Measurements from ENCODE around the gene F11. TPM values are rescaled to one million over a fixed set of nuclear protein-coding genes. Genes with fewer than 3 reads are reported as not detected.

Gene F11
- total RNA-seq (2014; rRNA removed; shearing (Covaris generic)) = not detected in 2 replicates
- not detected in 2 replicates for polyA plus RNA-seq (2016; fragmentation: Nextera tagmentation; extraction: Ambion mirVana)

DNA sequence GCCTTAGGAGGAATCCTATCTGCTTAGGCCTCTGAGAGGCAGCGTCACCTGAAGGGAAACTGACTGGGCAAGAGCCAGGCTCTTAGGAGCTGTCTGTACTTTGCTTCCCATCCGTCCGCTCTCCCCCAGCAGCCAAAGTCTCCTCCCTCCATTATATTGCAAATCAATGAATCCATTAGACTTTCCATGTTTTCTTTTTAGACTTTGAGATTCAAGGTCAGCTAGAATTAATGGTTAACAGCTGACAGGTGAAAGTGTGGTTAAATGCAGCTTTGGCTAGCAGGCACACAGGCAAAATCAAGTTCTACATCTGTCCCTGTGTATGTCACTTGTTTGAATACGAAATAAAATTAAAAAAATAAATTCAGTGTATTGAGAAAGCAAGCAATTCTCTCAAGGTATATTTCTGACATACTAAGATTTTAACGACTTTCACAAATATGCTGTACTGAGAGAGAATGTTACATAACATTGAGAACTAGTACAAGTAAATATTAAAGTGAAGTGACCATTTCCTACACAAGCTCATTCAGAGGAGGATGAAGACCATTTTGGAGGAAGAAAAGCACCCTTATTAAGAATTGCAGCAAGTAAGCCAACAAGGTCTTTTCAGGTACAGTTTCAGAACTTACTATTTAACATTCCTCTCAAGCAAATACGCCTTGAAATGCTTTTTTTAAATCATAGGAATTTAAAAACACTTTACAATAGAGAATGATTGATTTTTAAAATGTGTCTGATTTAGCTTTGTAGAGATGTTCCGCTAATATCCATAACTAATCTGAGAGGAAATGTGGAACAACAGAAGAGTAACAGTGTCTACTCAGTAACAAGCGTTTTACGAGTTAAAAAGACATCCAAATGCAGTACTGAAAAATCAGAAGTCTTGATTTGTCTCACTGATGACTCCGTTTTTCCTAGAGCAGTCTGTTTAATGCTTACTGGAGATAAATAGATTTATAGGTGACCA lies at the start of gene F11:
F11 (plus strand) TSS at position 507 of the 970 bp plus-strand sequence. CDS start 948 bp downstream, outside the sequence.
- no peak for DNase-seq
- H3K4me1 ChIP-seq (ENCODE audit: insufficient read depth) = no peaks in the 10 kb centered on the region
- no peak within 1 kb of the TSS for H3K4me2 ChIP-seq (ENCODE audit: unreplicated experiment)
- H2AFZ ChIP-seq = 0 out of 2 replicates have a peak within 1 kb of the TSS, but pooled peaks have one; percentile 14
- H3K9me2 ChIP-seq (ENCODE audit: insufficient read depth) = no peaks in the 10 kb centered on the region
- H3K79me2 ChIP-seq (ENCODE audit: insufficient read depth) = no peaks in the 10 kb centered on the region
- TF ChIP-seq EZH2 (IDR thresholded peaks at IDR 0.05; ENCODE audit: insufficient read depth, poor library complexity, severe bottlenecking) (no peak), EZH2phosphoT487 (IDR thresholded peaks at IDR 0.05; ENCODE audit: insufficient read depth, low read depth) (no peak)
- H4K20me1 ChIP-seq (ENCODE audit: insufficient read depth) = no peaks in the 10 kb centered on the region
- H3K27ac ChIP-seq = no peak within 1 kb of the TSS
- H3K9me3 ChIP-seq (ENCODE audit: low read depth) = no peaks in the 10 kb centered on the region
- in situ Hi-C loops (cut with MboI) = no loop called here
- no peaks in the 10 kb centered on the region for H3K36me3 ChIP-seq (ENCODE audit: low read depth)
- H3K4me3 ChIP-seq = no peak within 1 kb of the TSS
- WGBS, 2 experiments (ENCODE audit: low coverage in 1 of 2, low lambda C conversion rate in 2 of 2, missing lambda C conversion rate in 2 of 2) = 39 to 44% methylated on average over 10 of the region's 10 CpGs
- no peaks in the 10 kb centered on the region for H3K27me3 ChIP-seq (replicated peaks; ENCODE audit: insufficient read depth)
- no peaks in the 10 kb centered on the region for H3F3A ChIP-seq (ENCODE audit: insufficient read depth)
- no peak within 1 kb of the TSS for H3K9ac ChIP-seq

- in situ Hi-C loops (cut with MboI) = no loop called here
- Histone ChIP-seq H3K4me3 (no peak overlapping the region), H2AFZ (no peak overlapping the region), H3K27ac (no peak overlapping the region), H3K4me2 (ENCODE audit: unreplicated experiment) (no peak overlapping the region), H3F3A (ENCODE audit: insufficient read depth) (no peaks in the 10 kb centered on the region), H4K20me1 (ENCODE audit: insufficient read depth) (no peaks in the 10 kb centered on the region), H3K9me3 (ENCODE audit: low read depth) (no peaks in the 10 kb centered on the region), H3K36me3 (ENCODE audit: low read depth) (no peaks in the 10 kb centered on the region), H3K9me2 (ENCODE audit: insufficient read depth) (no peaks in the 10 kb centered on the region), H3K4me1 (ENCODE audit: insufficient read depth) (no peaks in the 10 kb centered on the region), H3K27me3 (replicated peaks; ENCODE audit: insufficient read depth) (no peaks in the 10 kb centered on the region), H3K9ac (no peak overlapping the region), H3K79me2 (ENCODE audit: insufficient read depth) (no peaks in the 10 kb centered on the region)
- 8 to 9% methylated on average over 8 of the region's 8 CpGs for WGBS, 2 experiments (ENCODE audit: low coverage in 1 of 2, low lambda C conversion rate in 2 of 2, missing lambda C conversion rate in 2 of 2)
- DNase-seq = peak; percentile 27
- TF ChIP-seq EZH2 (IDR thresholded peaks at IDR 0.05; ENCODE audit: insufficient read depth, poor library complexity, severe bottlenecking) = no peak
- TF ChIP-seq EZH2phosphoT487 (IDR thresholded peaks at IDR 0.05; ENCODE audit: insufficient read depth, low read depth) = no peak
Measured at GRCh38 chr4:186216465-186217024, 49.4 kb upstream of the F11 start.

DNA sequence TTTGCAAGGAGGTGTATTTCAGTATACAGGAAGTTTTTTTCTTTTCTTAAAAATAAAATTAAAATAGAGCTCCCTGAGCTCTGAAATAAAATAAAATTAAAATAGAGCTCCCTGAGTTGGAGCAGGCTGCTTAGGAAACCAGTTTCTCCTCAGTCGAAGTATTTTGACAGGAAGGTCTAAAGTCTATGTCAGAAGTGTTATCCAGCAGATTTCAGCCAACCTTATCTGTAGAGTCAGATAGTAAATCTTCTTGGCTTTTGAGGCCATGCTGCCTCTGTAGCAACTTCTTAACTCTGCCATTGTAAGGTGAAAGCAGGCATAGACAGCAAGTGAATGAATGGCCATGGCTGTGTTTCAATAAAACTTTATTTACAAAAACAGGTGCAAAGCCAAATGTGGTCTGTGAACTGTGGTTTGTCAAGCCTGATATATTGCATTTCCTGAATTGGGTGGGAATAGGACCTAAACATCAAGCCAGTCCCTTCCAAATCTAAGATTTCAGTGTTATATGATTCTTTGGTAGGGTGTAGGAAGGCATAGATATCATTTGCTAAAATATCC lies 48.2 kb upstream of the F11 start:
- Histone ChIP-seq H3K36me3 (ENCODE audit: low read depth) (no peaks in the 10 kb centered on the region), H3K4me2 (ENCODE audit: unreplicated experiment) (no peak overlapping the region), H3K27me3 (replicated peaks; ENCODE audit: insufficient read depth) (no peaks in the 10 kb centered on the region), H3F3A (ENCODE audit: insufficient read depth) (no peaks in the 10 kb centered on the region), H3K9ac (no peak overlapping the region), H3K79me2 (ENCODE audit: insufficient read depth) (no peaks in the 10 kb centered on the region), H3K4me1 (ENCODE audit: insufficient read depth) (no peaks in the 10 kb centered on the region), H3K4me3 (no peak overlapping the region), H4K20me1 (ENCODE audit: insufficient read depth) (no peaks in the 10 kb centered on the region), H3K9me3 (ENCODE audit: low read depth) (no peaks in the 10 kb centered on the region), H3K27ac (no peak overlapping the region), H3K9me2 (ENCODE audit: insufficient read depth) (no peaks in the 10 kb centered on the region), H2AFZ (no peak overlapping the region)
- TF ChIP-seq EZH2phosphoT487 (IDR thresholded peaks at IDR 0.05; ENCODE audit: insufficient read depth, low read depth) = no peak
- no peak for TF ChIP-seq EZH2 (IDR thresholded peaks at IDR 0.05; ENCODE audit: insufficient read depth, poor library complexity, severe bottlenecking)
- in situ Hi-C loops (cut with MboI) = no loop called here
- no peak for DNase-seq
- 38 to 48% methylated on average over 1 of the region's 1 CpG for WGBS, 2 experiments (ENCODE audit: low coverage in 1 of 2, low lambda C conversion rate in 2 of 2, missing lambda C conversion rate in 2 of 2)

GRCh38 chr4:186221624-186222023 lies 44.4 kb upstream of the F11 start:
- Histone ChIP-seq H4K20me1 (ENCODE audit: insufficient read depth) (no peaks in the 10 kb centered on the region), H2AFZ (no peak overlapping the region), H3F3A (ENCODE audit: insufficient read depth) (no peaks in the 10 kb centered on the region), H3K4me3 (no peak overlapping the region), H3K27ac (no peak overlapping the region), H3K36me3 (ENCODE audit: low read depth) (no peaks in the 10 kb centered on the region), H3K9me3 (ENCODE audit: low read depth) (no peaks in the 10 kb centered on the region), H3K27me3 (replicated peaks; ENCODE audit: insufficient read depth) (no peaks in the 10 kb centered on the region), H3K4me1 (ENCODE audit: insufficient read depth) (no peaks in the 10 kb centered on the region), H3K9ac (no peak overlapping the region), H3K4me2 (ENCODE audit: unreplicated experiment) (no peak overlapping the region), H3K9me2 (ENCODE audit: insufficient read depth) (no peaks in the 10 kb centered on the region), H3K79me2 (ENCODE audit: insufficient read depth) (no peaks in the 10 kb centered on the region)
- in situ Hi-C loops (cut with MboI) = no loop called here
- 33 to 40% methylated on average over 1 of the region's 1 CpG for whole genome bisulfite sequencing, 2 experiments (ENCODE audit: low coverage in 1 of 2, low lambda C conversion rate in 2 of 2, missing lambda C conversion rate in 2 of 2)
- no peak for DNase-seq
- TF ChIP-seq EZH2 (IDR thresholded peaks at IDR 0.05; ENCODE audit: insufficient read depth, poor library complexity, severe bottlenecking) = no peak
